WERI-Rb-1 (cell line): ENCODE measurements around the gene PRDX3.

ENCODE experiments used
- DNase-seq: peaks from one replicate; pipeline ENCODE4 v3.0.0-alpha.2; 2020
- H3K27ac ChIP-seq: fragments of 250-450 bp; sonication (Bioruptor Pico); 2 replicates; pipeline ENCODE4 v1.5.1; 2020; ENCODE audit warnings: mild to moderate bottlenecking, moderate library complexity
- H3K27me3 ChIP-seq: fragments of 250-450 bp; sonication (Bioruptor Pico); 2 replicates; pipeline ENCODE4 v1.5.1; 2021; ENCODE audit warnings: mild to moderate bottlenecking, low read depth, moderate library complexity; ENCODE audit not compliant: insufficient read depth, severe bottlenecking
- H3K36me3 ChIP-seq: fragments of 250-450 bp; sonication (Bioruptor Pico); 2 replicates; pipeline ENCODE4 v1.5.1; 2020; ENCODE audit warnings: mild to moderate bottlenecking, moderate library complexity
- H3K4me3 ChIP-seq: 2 replicates; pipeline ENCODE4 v1.5.1; 2011; ENCODE audit warnings: low read depth, mild to moderate bottlenecking, control low read depth, low read length
- H3K9me3 ChIP-seq: fragments of 250-450 bp; sonication (Bioruptor Pico); 2 replicates; pipeline ENCODE4 v1.5.1; 2021; ENCODE audit warnings: mild to moderate bottlenecking, moderate library complexity; ENCODE audit not compliant: severe bottlenecking
- CTCF ChIP-seq: IDR thresholded peaks from 2 replicates; pipeline ENCODE4 v1.5.1; 2011; ENCODE audit warnings: low read depth, mild to moderate bottlenecking, control low read depth, inconsistent platforms, low read length

PRDX3 gene

GRCh38 chr10:119120413-119120867 lies 58.2 kb downstream of the PRDX3 start:
- no peak for TF ChIP-seq CTCF
- Histone ChIP-seq H3K27ac (no peak overlapping the region), H3K4me3 (no peak overlapping the region), H3K27me3 (no peaks in the 10 kb centered on the region), H3K9me3 (no peaks in the 10 kb centered on the region), H3K36me3 (peaks cover 43% of the 10 kb centered on the region)
- DNase-seq: no peak

- H3K4me3 ChIP-seq: no peak overlapping the region
- H3K9me3 ChIP-seq: no peaks in the 10 kb centered on the region
- DNase-seq: no peak
- no peaks in the 10 kb centered on the region for H3K27me3 ChIP-seq
- H3K36me3 ChIP-seq: peaks cover 38% of the 10 kb centered on the region
- H3K27ac ChIP-seq: no peak overlapping the region
- no peak for TF ChIP-seq CTCF
Measured at GRCh38 chr10:119119400-119119799, 59.2 kb downstream of the PRDX3 start.

- H3K4me3 ChIP-seq: no peak overlapping the region
- DNase-seq: no peak
- H3K9me3 ChIP-seq: no peaks in the 10 kb centered on the region
- H3K27ac ChIP-seq: no peak overlapping the region
- H3K36me3 ChIP-seq: peaks cover 45% of the 10 kb centered on the region
- no peaks in the 10 kb centered on the region for H3K27me3 ChIP-seq
- TF ChIP-seq CTCF: no peak
Measured at GRCh38 chr10:119118231-119118630, 60.4 kb downstream of the PRDX3 start.
